Measurements from ENCODE around the gene REXO2.

DNA sequence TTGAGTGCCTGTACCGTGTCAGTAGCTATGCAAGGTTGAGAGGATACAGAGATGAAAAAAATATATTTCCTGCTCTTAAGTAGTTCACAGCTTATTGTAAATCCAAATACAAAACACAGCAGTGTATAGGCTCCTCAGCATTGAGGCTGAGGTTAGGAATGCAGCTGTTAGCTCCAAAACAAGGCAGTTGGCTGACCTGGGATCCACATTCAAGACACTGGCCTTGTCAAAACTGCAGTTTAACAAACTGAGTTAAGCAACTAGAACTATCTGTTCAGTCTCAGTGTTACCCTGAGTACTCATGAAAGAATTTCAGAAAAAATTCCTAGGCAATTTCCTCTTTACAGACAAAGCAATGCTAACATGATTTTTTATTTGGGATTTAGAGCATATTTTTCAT lies 42.8 kb downstream of the REXO2 start:
- no peak for TF ChIP-seq EZH2 (IDR thresholded peaks at IDR 0.05)
- no peak for TF ChIP-seq POLR2AphosphoS5 (IDR thresholded peaks at IDR 0.05; ENCODE audit: borderline replicate concordance, low read depth, low read length)
- no peak for TF ChIP-seq FOXP2 (optimal IDR thresholded peaks at IDR 0.05; ENCODE audit: control extremely low read depth, extremely low read length, insufficient read depth)

All from SK-N-MC (cell line).